ENCODE data around the gene ADAMTS3.

DNA sequence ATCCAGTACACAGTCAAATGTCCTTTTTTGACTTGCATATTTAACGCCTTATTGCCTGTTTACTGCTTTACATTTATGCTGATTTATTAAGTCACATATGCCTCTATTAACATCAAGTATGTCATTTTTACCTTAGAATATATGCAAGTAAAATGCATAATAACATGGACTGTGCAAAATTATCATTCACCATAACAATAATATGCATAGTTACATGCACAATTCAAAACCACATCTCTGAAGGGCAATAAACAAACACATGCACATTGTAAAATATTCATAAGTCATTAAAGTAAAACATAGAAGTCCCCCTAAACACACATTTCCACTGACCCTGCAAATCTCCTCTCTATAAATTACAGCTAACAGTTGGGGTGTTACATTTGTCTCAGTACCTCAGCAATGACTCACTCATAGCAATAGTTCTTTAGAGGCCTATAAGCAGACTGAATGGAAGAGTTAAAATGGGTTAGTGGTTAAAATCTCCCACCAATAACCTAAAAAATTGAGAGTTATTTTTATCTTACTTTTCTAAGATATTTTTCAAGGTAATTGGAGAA, 61.1 kb downstream of the ADAMTS3 start:
- no peak for TF ChIP-seq ISL2 (CRISPR knock-in tag; IDR thresholded peaks at IDR 0.05)
- TF ChIP-seq TCF7L2 (IDR thresholded peaks at IDR 0.05; ENCODE audit: low read depth, low read length): no peak
- TF ChIP-seq ETV6 (CRISPR knock-in tag; conservative IDR thresholded peaks at IDR 0.05): no peak
- no peak for TF ChIP-seq ZMAT3 (CRISPR knock-in tag; conservative IDR thresholded peaks at IDR 0.05)
- TF ChIP-seq, protein P1, sequence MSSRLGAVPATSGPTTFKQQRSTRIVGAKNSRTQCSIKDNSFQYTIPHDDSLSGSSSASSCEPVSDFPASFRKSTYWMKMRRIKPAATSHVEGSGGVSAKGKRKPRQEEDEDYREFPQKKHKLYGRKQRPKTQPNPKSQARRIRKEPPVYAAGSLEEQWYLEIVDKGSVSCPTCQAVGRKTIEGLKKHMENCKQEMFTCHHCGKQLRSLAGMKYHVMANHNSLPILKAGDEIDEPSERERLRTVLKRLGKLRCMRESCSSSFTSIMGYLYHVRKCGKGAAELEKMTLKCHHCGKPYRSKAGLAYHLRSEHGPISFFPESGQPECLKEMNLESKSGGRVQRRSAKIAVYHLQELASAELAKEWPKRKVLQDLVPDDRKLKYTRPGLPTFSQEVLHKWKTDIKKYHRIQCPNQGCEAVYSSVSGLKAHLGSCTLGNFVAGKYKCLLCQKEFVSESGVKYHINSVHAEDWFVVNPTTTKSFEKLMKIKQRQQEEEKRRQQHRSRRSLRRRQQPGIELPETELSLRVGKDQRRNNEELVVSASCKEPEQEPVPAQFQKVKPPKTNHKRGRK (CRISPR knock-in tag; IDR thresholded peaks at IDR 0.05): no peak
- no peak for TF ChIP-seq ERF (CRISPR knock-in tag; IDR thresholded peaks at IDR 0.05)
- no peak for TF ChIP-seq ZZZ3 (CRISPR knock-in tag; IDR thresholded peaks at IDR 0.05; ENCODE audit: borderline replicate concordance)
- no peak for TF ChIP-seq MXI1 (IDR thresholded peaks at IDR 0.05; ENCODE audit: borderline replicate concordance, low read depth, low read length)
- no peak for TF ChIP-seq SRSF1 (optimal IDR thresholded peaks at IDR 0.05; ENCODE audit: low read depth, low read length)
- TF ChIP-seq, protein P2, sequence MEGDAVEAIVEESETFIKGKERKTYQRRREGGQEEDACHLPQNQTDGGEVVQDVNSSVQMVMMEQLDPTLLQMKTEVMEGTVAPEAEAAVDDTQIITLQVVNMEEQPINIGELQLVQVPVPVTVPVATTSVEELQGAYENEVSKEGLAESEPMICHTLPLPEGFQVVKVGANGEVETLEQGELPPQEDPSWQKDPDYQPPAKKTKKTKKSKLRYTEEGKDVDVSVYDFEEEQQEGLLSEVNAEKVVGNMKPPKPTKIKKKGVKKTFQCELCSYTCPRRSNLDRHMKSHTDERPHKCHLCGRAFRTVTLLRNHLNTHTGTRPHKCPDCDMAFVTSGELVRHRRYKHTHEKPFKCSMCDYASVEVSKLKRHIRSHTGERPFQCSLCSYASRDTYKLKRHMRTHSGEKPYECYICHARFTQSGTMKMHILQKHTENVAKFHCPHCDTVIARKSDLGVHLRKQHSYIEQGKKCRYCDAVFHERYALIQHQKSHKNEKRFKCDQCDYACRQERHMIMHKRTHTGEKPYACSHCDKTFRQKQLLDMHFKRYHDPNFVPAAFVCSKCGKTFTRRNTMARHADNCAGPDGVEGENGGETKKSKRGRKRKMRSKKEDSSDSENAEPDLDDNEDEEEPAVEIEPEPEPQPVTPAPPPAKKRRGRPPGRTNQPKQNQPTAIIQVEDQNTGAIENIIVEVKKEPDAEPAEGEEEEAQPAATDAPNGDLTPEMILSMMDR (CRISPR knock-in tag; IDR thresholded peaks at IDR 0.05): no peak
- TF ChIP-seq, protein P3, sequence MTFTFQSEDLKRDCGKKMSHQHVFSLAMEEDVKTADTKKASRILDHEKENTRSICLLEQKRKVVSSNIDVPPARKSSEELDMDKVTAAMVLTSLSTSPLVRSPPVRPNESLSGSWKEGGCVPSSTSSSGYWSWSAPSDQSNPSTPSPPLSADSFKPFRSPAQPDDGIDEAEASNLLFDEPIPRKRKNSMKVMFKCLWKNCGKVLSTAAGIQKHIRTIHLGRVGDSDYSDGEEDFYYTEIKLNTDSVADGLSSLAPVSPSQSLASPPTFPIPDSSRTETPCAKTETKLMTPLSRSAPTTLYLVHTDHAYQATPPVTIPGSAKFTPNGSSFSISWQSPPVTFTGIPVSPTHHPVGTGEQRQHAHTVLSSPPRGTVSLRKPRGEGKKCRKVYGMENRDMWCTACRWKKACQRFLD (CRISPR knock-in tag; IDR thresholded peaks at IDR 0.05; ENCODE audit: borderline replicate concordance): no peak
- no peak for TF ChIP-seq NFRKB (IDR thresholded peaks at IDR 0.05)

All from HepG2 (cell line).